ENCODE measurements around the gene HOXD3. TPM values are rescaled to one million over a fixed set of nuclear protein-coding genes. Genes with fewer than 3 reads are reported as not detected.

HOXD3 gene
- polyA plus RNA-seq, 5 donors, result 0.15 to 0.49 (median 0.22) TPM

- no peak for DNase-seq
Observed at GRCh38 chr2:176212276-176212675, 55.2 kb downstream of the HOXD3 start.

GRCh38 chr2:176213406-176213805 is 56.3 kb downstream of the HOXD3 start:
- DNase-seq, result no peak

Other genes with a start within 250 kb of the HOXD3 start
- 10 to 100 TPM; 26.3 to 49.9 (median 45.9) TPM for gene LNPK, start 155.0 kb upstream of the HOXD3 start, polyA plus RNA-seq (ENCODE audit: insufficient read depth in 1 of 5, insufficient read length in 5 of 5, low replicate concordance in 1 of 5)
- under 1 TPM in 1 of 5 donors, not detected in 4; 0.03 TPM for gene EVX2, start 73.3 kb upstream of the HOXD3 start, polyA plus RNA-seq (ENCODE audit: insufficient read depth in 1 of 5, insufficient read length in 5 of 5, low replicate concordance in 1 of 5)
- gene HOXD13, start 64.6 kb upstream of the HOXD3 start, polyA plus RNA-seq (ENCODE audit: insufficient read depth in 1 of 5, insufficient read length in 5 of 5, low replicate concordance in 1 of 5), result not detected
- gene HOXD12, start 57.5 kb upstream of the HOXD3 start, polyA plus RNA-seq (ENCODE audit: insufficient read depth in 1 of 5, insufficient read length in 5 of 5, low replicate concordance in 1 of 5), result not detected
- under 1 TPM in 1 of 5 donors, not detected in 4; 0.28 TPM for gene HOXD11, start 50.0 kb upstream of the HOXD3 start, polyA plus RNA-seq (ENCODE audit: insufficient read depth in 1 of 5, insufficient read length in 5 of 5, low replicate concordance in 1 of 5)
- gene HOXD10, start 40.5 kb upstream of the HOXD3 start, polyA plus RNA-seq (ENCODE audit: insufficient read depth in 1 of 5, insufficient read length in 5 of 5, low replicate concordance in 1 of 5), result under 1 TPM in 4 of 5 donors, not detected in 1; 0.06 to 0.75 (median 0.14) TPM
- gene HOXD9, start 34.6 kb upstream of the HOXD3 start, polyA plus RNA-seq (ENCODE audit: insufficient read depth in 1 of 5, insufficient read length in 5 of 5, low replicate concordance in 1 of 5), result 1 to 10 TPM in 2 of 5 donors, under 1 TPM in 3; 0.44 to 1.2 (median 0.88) TPM
- 1 to 10 TPM; 1.1 to 1.6 (median 1.5) TPM for gene HOXD8, start 27.6 kb upstream of the HOXD3 start, polyA plus RNA-seq (ENCODE audit: insufficient read depth in 1 of 5, insufficient read length in 5 of 5, low replicate concordance in 1 of 5)
- under 1 TPM; 0.35 to 0.99 (median 0.52) TPM for gene HOXD4, start 5.8 kb upstream of the HOXD3 start, polyA plus RNA-seq (ENCODE audit: insufficient read depth in 1 of 5, insufficient read length in 5 of 5, low replicate concordance in 1 of 5)
- gene HOXD1, start 31.4 kb downstream of the HOXD3 start, polyA plus RNA-seq (ENCODE audit: insufficient read depth in 1 of 5, insufficient read length in 5 of 5, low replicate concordance in 1 of 5), result 1 to 10 TPM; 1.3 to 3.5 (median 1.7) TPM
- gene MTX2, start 112.1 kb downstream of the HOXD3 start, polyA plus RNA-seq (ENCODE audit: insufficient read depth in 1 of 5, insufficient read length in 5 of 5, low replicate concordance in 1 of 5), result 10 to 100 TPM; 49.5 to 76.4 (median 54.5) TPM